Right lobe of liver (tissue), 4 donors: Measurements from ENCODE around the gene C4B.

ENCODE experiments used
- CTCF ChIP-seq, 4 donors: fragments of 200-600 bp in 3 of 4; fragments of 450-650 bp in 1 of 4; IDR thresholded peaks; one replicate each; pipeline versions ENCODE4 v1.5.1 to v1.8.0; 2016 to 2022; ENCODE audit warnings: antibody characterized with exemption in 4 of 4, mild to moderate bottlenecking in 2 of 4
- POLR2A ChIP-seq: fragments of 450-650 bp; IDR thresholded peaks from one replicate; pipeline ENCODE4 v1.6.1; 2017; ENCODE audit warnings: antibody characterized with exemption, mild to moderate bottlenecking
- donor health status: DM: no; HTN: no; CAD: no.
- donor health status: DM: no; HTN: no; CAD: no.
- donor health status: DM: no; HTN: yes; CAD: no.

DNA sequence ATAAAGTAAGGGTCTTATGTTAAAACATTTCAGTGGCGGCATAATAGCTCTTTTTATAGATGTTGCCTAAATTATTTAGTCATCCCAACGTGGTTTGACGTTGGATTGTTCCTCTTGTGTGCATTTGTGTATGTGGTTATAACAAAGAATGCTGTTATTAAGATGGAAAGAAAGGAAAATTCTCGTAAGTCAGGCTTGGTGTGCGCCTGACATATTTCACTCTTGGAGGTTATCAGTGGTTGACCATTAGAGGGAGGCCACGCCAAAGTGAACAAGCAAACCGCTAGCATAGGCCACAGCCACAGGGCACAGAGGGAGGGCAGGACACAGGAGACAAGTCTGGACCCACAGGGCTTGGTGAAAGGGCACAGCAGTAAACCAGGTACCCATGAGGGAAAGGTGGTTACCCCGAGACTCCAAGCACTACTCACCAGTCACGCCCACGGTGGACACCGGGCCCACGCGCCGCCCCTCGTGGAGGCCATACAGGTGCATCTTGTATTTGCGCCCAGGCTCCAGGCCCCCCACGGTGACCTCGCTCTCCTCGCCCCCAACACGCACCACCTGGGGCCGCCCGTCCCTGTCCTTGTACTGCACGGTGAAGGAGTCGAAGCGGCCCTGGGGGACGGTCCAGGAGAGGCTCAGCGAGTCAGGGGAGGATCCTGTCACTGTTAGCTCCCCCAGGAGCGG lies 46.5 kb downstream of the C4B start:
- no peak for TF ChIP-seq CTCF (IDR thresholded peaks at IDR 0.05)
- no peak for TF ChIP-seq POLR2A
